ENCODE data around the gene ZNF746. TPM values are rescaled to one million over a fixed set of nuclear protein-coding genes. Genes with fewer than 3 reads are reported as not detected.
"Not testable (repeated sequence)": the region's sequence is repeated elsewhere in the genome, so short reads cannot be mapped to it uniquely, and the experiment has no call there.

ZNF746 gene
- total and polyA plus RNA-seq, 2 of the 13 experiments (the other 11 are each of a cell fraction or from before 2014, with no cell fraction given) = 3.8 to 8.1 TPM

GRCh38 chr7:149448961-149449360 is 48.6 kb downstream of the ZNF746 start:
- Histone ChIP-seq H3K4me3 (replicated peaks in 1 of 3; ENCODE audit: insufficient read depth in 1 of 3, low read depth in 2 of 3, low read length in 3 of 3) (no peak overlapping the region), H3K27me3 (ENCODE audit: control insufficient read depth in 1 of 2, insufficient read depth in 2 of 2, low read length in 2 of 2) (no peaks in the 10 kb centered on the region), H3K27ac (ENCODE audit: extremely low read length, insufficient read depth, low read length) (no peak overlapping the region), H3K36me3 (replicated peaks in 1 of 2; ENCODE audit: control insufficient read depth in 1 of 2, insufficient read depth in 2 of 2, low read length in 2 of 2) (peaks cover 24 to 66% of the 10 kb centered on the region in 2 experiments), H2AFZ (ENCODE audit: low read length) (no peak overlapping the region), H3K9me3 (ENCODE audit: low read length) (no peaks in the 10 kb centered on the region), H3K4me1 (ENCODE audit: insufficient read depth, low read length) (no peaks in the 10 kb centered on the region), H3K4me2 (ENCODE audit: low read depth, low read length) (no peak overlapping the region), H4K20me1 (ENCODE audit: insufficient read depth, low read length) (no peaks in the 10 kb centered on the region), H3K79me2 (ENCODE audit: insufficient read depth, low read length) (no peaks in the 10 kb centered on the region), H3K9ac (ENCODE audit: insufficient read depth, low read depth, low read length) (no peak overlapping the region)
- POLR2A ChIA-PET = no interaction called here
- WGBS (ENCODE audit: low lambda C conversion rate) = 80% methylated on average over 7 of the region's 8 CpGs
- CTCF ChIA-PET (ENCODE audit: low intra/inter-chr PET ratio, low total read pairs) = no interaction called here
- TF ChIP-seq GLI4 (CRISPR knock-in tag; IDR thresholded peaks at IDR 0.05; ENCODE audit: borderline replicate concordance) (no peak), NCOA2 (CRISPR knock-in tag; IDR thresholded peaks at IDR 0.05) (no peak), ZNF282 (IDR thresholded peaks at IDR 0.05; ENCODE audit: partially characterized antibody) (no peak), ELF3 (CRISPR knock-in tag; IDR thresholded peaks at IDR 0.05) (no peak), MXD3 (CRISPR knock-in tag; IDR thresholded peaks at IDR 0.05) (no peak), HNRNPUL1 (IDR thresholded peaks at IDR 0.05; ENCODE audit: low read depth, low read length) (no peak), ZBTB37 (CRISPR knock-in tag; IDR thresholded peaks at IDR 0.05) (no peak), MAFG (CRISPR knock-in tag; IDR thresholded peaks at IDR 0.05) (no peak), ZNF34 (CRISPR knock-in tag; IDR thresholded peaks at IDR 0.05; ENCODE audit: borderline replicate concordance) (no peak), ATF7-NPFF (CRISPR knock-in tag; IDR thresholded peaks at IDR 0.05; ENCODE audit: low read depth) (no peak), NFAT5 (CRISPR knock-in tag; IDR thresholded peaks at IDR 0.05) (no peak), KLF11 (CRISPR knock-in tag; IDR thresholded peaks at IDR 0.05) (no peak), POLR2AphosphoS5 (IDR thresholded peaks at IDR 0.05; ENCODE audit: low read depth, low read length) (no peak)
- ATAC-seq = no peak
- FAIRE-seq = no peak
- DNase-seq (ENCODE audit: low spot score) = no peak
- in situ Hi-C loops (cut with HindIII; ENCODE audit: extremely low pct_ligation_motif_present, low pct_unique_long_range_greater_than_20kb) = no loop called here
- no TSS peak for BruUV-seq (replicated peaks)
- intact Hi-C loops (cut with micrococcal nuclease; ENCODE audit: unreplicated experiment) = no loop called here

GRCh38 chr7:149446026-149446425 is 51.6 kb downstream of the ZNF746 start:
- H3K4me2 ChIP-seq (ENCODE audit: low read depth, low read length); intact Hi-C loops (cut with micrococcal nuclease; ENCODE audit: unreplicated experiment); H3K4me3 ChIP-seq (replicated peaks in 1 of 3; ENCODE audit: insufficient read depth in 1 of 3, low read depth in 2 of 3, low read length in 3 of 3); H3K9ac ChIP-seq (ENCODE audit: insufficient read depth, low read depth, low read length); H3K27me3 ChIP-seq (ENCODE audit: control insufficient read depth in 1 of 2, insufficient read depth in 2 of 2, low read length in 2 of 2); H4K20me1 ChIP-seq (ENCODE audit: insufficient read depth, low read length); FAIRE-seq; POLR2A ChIA-PET; H3K27ac ChIP-seq (ENCODE audit: extremely low read length, insufficient read depth, low read length); BruUV-seq (replicated peaks); ATAC-seq; H2AFZ ChIP-seq (ENCODE audit: low read length); H3K79me2 ChIP-seq (ENCODE audit: insufficient read depth, low read length); H3K9me3 ChIP-seq (ENCODE audit: low read length); CTCF ChIA-PET (ENCODE audit: low intra/inter-chr PET ratio, low total read pairs); in situ Hi-C loops (cut with HindIII; ENCODE audit: extremely low pct_ligation_motif_present, low pct_unique_long_range_greater_than_20kb); H3K4me1 ChIP-seq (ENCODE audit: insufficient read depth, low read length); DNase-seq (ENCODE audit: low spot score): not testable (repeated sequence)
- peaks cover 26 to 59% of the 10 kb centered on the region in 2 experiments for H3K36me3 ChIP-seq (replicated peaks in 1 of 2; ENCODE audit: control insufficient read depth in 1 of 2, insufficient read depth in 2 of 2, low read length in 2 of 2)
- WGBS (ENCODE audit: low lambda C conversion rate) = 96% methylated on average over 11 of the region's 11 CpGs
